HepG2 (cell line): ENCODE data around the gene SEPTIN12. TPM values are rescaled to one million over a fixed set of nuclear protein-coding genes. Genes with fewer than 3 reads are reported as not detected.
A peak's percentile ranks its signal among the peaks of the same experiment; 100 is the strongest.

Experiments
- CBX5 ChIP-seq: sonication (generic); formaldehyde crosslinking; IDR thresholded peaks from 2 replicates; pipeline ENCODE4 v1.4.0; 2020; ENCODE audit warnings: missing genetic modification reagents, borderline replicate concordance
- DMTF1 ChIP-seq: sonication (generic); formaldehyde crosslinking; IDR thresholded peaks from 2 replicates; pipeline ENCODE4 v1.4.0; 2020; ENCODE audit warnings: mild to moderate bottlenecking, missing genetic modification reagents
- EHMT2 ChIP-seq: fragments of 200-600 bp; sonication (generic); IDR thresholded peaks from 2 replicates; pipeline ENCODE4 v1.7.0; 2017; ENCODE audit warnings: antibody characterized with exemption, low read depth, low read length, borderline replicate concordance
- ERF ChIP-seq: IDR thresholded peaks from 2 replicates; pipeline ENCODE4 v1.6.1; 2018; ENCODE audit warnings: missing biosample characterization, missing genetic modification reagents
- HMG20A ChIP-seq: IDR thresholded peaks from 2 replicates; pipeline ENCODE4 v1.6.1; 2016; ENCODE audit warnings: borderline replicate concordance
- HMGXB4 ChIP-seq, 2 experiments: sonication (generic) in 1 of 2; formaldehyde crosslinking in 1 of 2; IDR thresholded peaks; 2 replicates each; pipeline versions ENCODE4 v1.4.0 to v1.6.1; 2018 to 2020; ENCODE audit warnings: missing genetic modification reagents in 2 of 2, borderline replicate concordance in 1 of 2, low read depth in 1 of 2, mild to moderate bottlenecking in 1 of 2, missing biosample characterization in 1 of 2
- MAF1 ChIP-seq: sonication (generic); formaldehyde crosslinking; IDR thresholded peaks from 2 replicates; pipeline ENCODE4 v1.5.0; 2020; ENCODE audit warnings: missing genetic modification reagents, borderline replicate concordance
- PAWR ChIP-seq: sonication (generic); formaldehyde crosslinking; IDR thresholded peaks from 2 replicates; pipeline ENCODE4 v1.4.0; 2020; ENCODE audit warnings: missing genetic modification reagents, mild to moderate bottlenecking, borderline replicate concordance
- PBX2 ChIP-seq: IDR thresholded peaks from 2 replicates; pipeline ENCODE4 v1.6.1; 2016; ENCODE audit warnings: control low read depth
- POLR2AphosphoS5 ChIP-seq: IDR thresholded peaks from 2 replicates; pipeline ENCODE4 v1.6.1; 2012; ENCODE audit warnings: low read depth, low read length
- THAP7 ChIP-seq: sonication (generic); formaldehyde crosslinking; IDR thresholded peaks from 2 replicates; pipeline ENCODE4 v1.8.1; 2023; ENCODE audit warnings: mild to moderate bottlenecking, missing genetic modification reagents
- ZFAT ChIP-seq: sonication (generic); formaldehyde crosslinking; conservative IDR thresholded peaks from 2 replicates; pipeline ENCODE4 v1.8.1; 2023; ENCODE audit warnings: missing genetic modification reagents, inconsistent platforms
- ZMYM2 ChIP-seq: sonication (generic); formaldehyde crosslinking; IDR thresholded peaks from 2 replicates; pipeline ENCODE4 v1.8.0; 2022; ENCODE audit warnings: mild to moderate bottlenecking, missing genetic modification reagents
- ZNF275 ChIP-seq: sonication (generic); formaldehyde crosslinking; IDR thresholded peaks from 2 replicates; pipeline ENCODE4 v1.8.0; 2022; ENCODE audit warnings: missing genetic modification reagents, mild to moderate bottlenecking, inconsistent platforms, borderline replicate concordance
- ZNF496 ChIP-seq: sonication (generic); formaldehyde crosslinking; IDR thresholded peaks from 2 replicates; pipeline ENCODE4 v1.8.1; 2023; ENCODE audit warnings: mild to moderate bottlenecking, moderate library complexity, missing genetic modification reagents; ENCODE audit not compliant: insufficient replicate concordance
- ZNF784 ChIP-seq: sonication (generic); formaldehyde crosslinking; IDR thresholded peaks from 2 replicates; pipeline ENCODE4 v1.5.1; 2020; ENCODE audit warnings: missing genetic modification reagents, mild to moderate bottlenecking, borderline replicate concordance
- polyA plus RNA-seq, 8 experiments: library from polyadenylated mRNA; depleted of rRNA in 3 of 8; stranded (reverse) in 7 of 8; unstranded in 1 of 8; fragments of >200 nt; fragmentation: Illumina TruSeq in 4 of 8; extraction: Trizol in 4 of 8; gene quantifications; 2 replicates each; pipeline versions ENCODE4 v1.2.1 to v1.2.3, GENCODE V29; 2011 to 2016; ENCODE audit warnings: low read depth in 4 of 8, missing spikeins in 1 of 8, mixed read lengths in 1 of 8; ENCODE audit not compliant: insufficient read depth in 1 of 8
- total RNA-seq, 5 experiments: library from RNA; depleted of rRNA; stranded (reverse); fragments of >200 nt; fragmentation: Illumina TruSeq; extraction: Trizol; gene quantifications; 2 replicates each; pipeline ENCODE4 v1.2.3, GENCODE V29; 2016; ENCODE audit warnings: low read depth in 1 of 5

SEPTIN12 gene
- total and polyA plus RNA-seq, 2 of the 13 experiments (the other 11 are each of a cell fraction or from before 2014, with no cell fraction given) = 0.22 TPM; not detected in 1

- TF ChIP-seq PAWR (CRISPR knock-in tag) (no peak), ZNF496 (CRISPR knock-in tag) (no peak), ZFAT (CRISPR knock-in tag) (no peak), HMGXB4 (CRISPR knock-in tag; IDR thresholded peaks at IDR 0.05; ENCODE audit: borderline replicate concordance in 1 of 2, low read depth in 1 of 2) (peak in 1 of 2 experiments; percentile 54; a peak in 2 of 4 replicates), ZMYM2 (CRISPR knock-in tag) (no peak), PBX2 (CRISPR knock-in tag) (no peak), HMG20A (0 out of 2 replicates have a peak, but pooled peaks have one; percentile 15), MAF1 (CRISPR knock-in tag) (no peak), CBX5 (CRISPR knock-in tag) (0 out of 2 replicates have a peak, but pooled peaks have one; percentile 43), DMTF1 (no peak), ERF (CRISPR knock-in tag) (peak; percentile 27; the same call in 1 of the 2 replicates), EHMT2 (no peak), ZNF784 (CRISPR knock-in tag) (no peak), ZNF275 (CRISPR knock-in tag) (no peak), POLR2AphosphoS5 (peak; percentile 97), THAP7 (CRISPR knock-in tag) (no peak)
These were observed 19.4 kb downstream of the SEPTIN12 start (continued) for GRCh38 chr16:4768549-4769305.
